Mononuclear cell (primary cell): ENCODE results near the gene MPZL2. TPM values are rescaled to one million over a fixed set of nuclear protein-coding genes. Genes with fewer than 3 reads are reported as not detected.

ENCODE experiments used
- H3K27me3 ChIP-seq: 2 replicates; pipeline ENCODE4 v1.6.0; 2011; ENCODE audit warnings: low read length, control low read depth; ENCODE audit not compliant: insufficient read depth
- H3K4me1 ChIP-seq: 2 replicates; pipeline ENCODE4 v1.5.1; 2011; ENCODE audit warnings: mild to moderate bottlenecking, low read length, control low read depth; ENCODE audit not compliant: insufficient read depth
- H3K4me3 ChIP-seq: 2 replicates; pipeline ENCODE4 v1.5.1; 2011; ENCODE audit warnings: mild to moderate bottlenecking, low read length, moderate library complexity
- H3K9me3 ChIP-seq: 2 replicates; pipeline ENCODE4 v1.5.1; 2011; ENCODE audit warnings: low read depth, mild to moderate bottlenecking, control low read depth, low read length
- total RNA-seq: library from RNA; depleted of rRNA; stranded (reverse); fragments of >200 nt; gene quantifications from one replicate; pipeline ENCODE4 v1.2.3, GENCODE V29; 2012

Gene MPZL2
- total RNA-seq, 1 donor, result 1.5 TPM

DNA sequence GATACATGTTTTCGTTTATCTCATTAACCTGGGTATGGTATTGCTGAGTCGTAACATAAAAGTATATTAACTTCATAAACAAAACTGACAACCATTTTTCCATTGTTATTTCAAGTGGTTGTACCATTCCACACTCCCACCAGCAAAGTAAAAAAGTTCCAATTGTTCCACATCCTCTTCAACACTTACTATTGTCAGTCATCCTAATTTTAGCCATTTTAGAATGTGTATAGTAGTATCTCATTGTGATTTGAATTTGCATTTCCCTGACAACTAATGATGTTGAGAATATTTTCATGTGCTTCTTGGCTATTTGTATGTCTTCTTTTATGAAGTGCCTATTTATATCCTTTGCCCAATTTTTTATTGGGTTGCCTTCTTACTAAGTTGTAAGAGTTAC lies 30.0 kb upstream of the MPZL2 start:
- Histone ChIP-seq H3K4me3 (no peak overlapping the region), H3K27me3 (no peaks in the 10 kb centered on the region), H3K9me3 (no peaks in the 10 kb centered on the region), H3K4me1 (peaks cover 20% of the 10 kb centered on the region)

DNA sequence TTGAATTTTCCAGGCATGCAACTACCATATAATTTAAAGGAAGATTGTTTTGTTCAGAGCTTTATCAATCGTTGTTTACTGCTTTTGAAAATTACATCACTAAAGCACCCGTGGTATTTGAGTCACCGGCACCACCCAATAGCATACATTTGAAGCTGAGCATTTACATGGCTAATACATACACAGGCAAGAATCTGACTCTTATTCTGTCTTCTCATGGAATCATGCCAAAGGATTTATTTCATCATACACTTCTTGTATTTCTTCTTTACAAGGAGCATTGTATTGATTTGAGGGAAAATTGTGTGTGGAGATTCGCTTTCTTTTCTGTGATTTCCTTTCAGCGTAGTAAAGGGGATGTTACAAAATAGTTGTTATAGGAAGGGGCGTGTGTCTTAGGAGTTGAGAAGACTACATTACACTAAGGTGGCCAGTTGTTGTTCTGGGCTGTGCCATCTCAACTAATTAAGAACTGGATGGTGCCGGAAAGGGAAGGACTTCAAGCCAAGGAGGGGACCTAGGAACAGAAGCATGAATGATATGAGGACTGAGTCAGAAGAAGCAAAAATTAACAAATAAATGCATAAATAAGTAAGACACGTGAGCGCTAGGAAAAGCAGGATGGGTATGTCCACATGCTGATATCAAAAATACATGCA lies 27.5 kb upstream of the MPZL2 start:
- no peaks in the 10 kb centered on the region for H3K27me3 ChIP-seq
- no peaks in the 10 kb centered on the region for H3K9me3 ChIP-seq
- peaks cover 20% of the 10 kb centered on the region for H3K4me1 ChIP-seq
- no peak overlapping the region for H3K4me3 ChIP-seq

DNA sequence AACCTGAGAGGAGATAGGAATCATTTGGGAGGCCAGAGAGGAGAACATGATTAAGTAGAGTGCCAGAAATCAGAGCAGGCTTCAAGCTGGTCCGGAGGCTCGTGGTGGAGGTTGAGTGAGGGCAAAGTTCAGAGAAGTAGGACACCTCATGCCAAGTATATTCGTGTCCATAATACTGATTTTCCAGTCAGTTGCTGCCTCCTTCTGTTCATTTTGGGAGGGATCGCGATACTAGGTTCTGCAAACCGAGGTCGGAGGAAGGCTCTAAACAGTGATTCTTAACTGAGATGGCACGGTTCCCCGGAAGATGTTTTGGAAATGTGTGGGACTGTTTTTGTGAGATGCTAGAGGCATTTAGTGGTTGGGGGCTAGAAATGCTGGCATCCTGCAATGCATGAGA lies 26.8 kb upstream of the MPZL2 start:
- Histone ChIP-seq H3K9me3 (no peaks in the 10 kb centered on the region), H3K4me3 (no peak overlapping the region), H3K4me1 (peaks cover 15% of the 10 kb centered on the region), H3K27me3 (no peaks in the 10 kb centered on the region)

DNA sequence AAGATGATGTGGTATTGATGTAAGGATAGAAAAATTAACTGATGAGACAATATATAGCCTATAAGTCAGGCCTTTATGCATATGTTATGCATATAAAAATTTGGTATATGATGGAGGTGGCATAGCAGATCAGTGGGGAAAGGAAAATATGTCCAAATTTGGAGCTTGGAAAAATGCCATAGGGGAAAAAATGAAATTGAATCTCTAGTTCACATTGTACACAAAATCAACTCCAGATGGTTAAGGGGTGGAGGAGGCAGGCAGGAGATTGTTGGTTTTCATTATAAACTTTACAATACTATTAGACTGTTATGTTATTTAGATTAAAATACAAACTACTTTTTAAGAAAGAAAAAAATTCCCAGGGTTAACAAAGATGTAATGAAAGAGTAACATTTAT lies 25.3 kb upstream of the MPZL2 start:
- H3K4me1 ChIP-seq, result peaks cover 14% of the 10 kb centered on the region
- no peak overlapping the region for H3K4me3 ChIP-seq
- no peaks in the 10 kb centered on the region for H3K27me3 ChIP-seq
- no peaks in the 10 kb centered on the region for H3K9me3 ChIP-seq

DNA sequence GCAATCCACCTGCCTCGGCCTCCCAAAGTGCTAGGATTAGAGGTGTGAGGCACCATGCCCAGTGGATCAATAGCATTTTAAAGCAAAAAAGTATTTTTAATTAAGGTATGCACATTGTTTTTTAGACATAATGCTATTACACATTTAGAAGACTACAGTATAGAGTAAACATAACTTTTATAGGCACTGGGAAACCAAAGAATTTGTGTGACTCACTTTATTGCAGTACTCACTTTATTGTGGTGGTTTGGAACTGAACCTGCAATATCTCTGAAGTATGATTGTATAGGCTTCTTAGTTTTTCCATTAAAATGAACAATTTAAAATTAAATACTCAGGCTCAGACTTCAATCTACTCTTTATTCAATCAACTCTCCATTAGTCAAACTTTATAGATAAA lies 22.9 kb upstream of the MPZL2 start:
- Histone ChIP-seq H3K4me3 (no peak overlapping the region), H3K4me1 (peaks cover 11% of the 10 kb centered on the region), H3K27me3 (no peaks in the 10 kb centered on the region), H3K9me3 (no peaks in the 10 kb centered on the region)

DNA sequence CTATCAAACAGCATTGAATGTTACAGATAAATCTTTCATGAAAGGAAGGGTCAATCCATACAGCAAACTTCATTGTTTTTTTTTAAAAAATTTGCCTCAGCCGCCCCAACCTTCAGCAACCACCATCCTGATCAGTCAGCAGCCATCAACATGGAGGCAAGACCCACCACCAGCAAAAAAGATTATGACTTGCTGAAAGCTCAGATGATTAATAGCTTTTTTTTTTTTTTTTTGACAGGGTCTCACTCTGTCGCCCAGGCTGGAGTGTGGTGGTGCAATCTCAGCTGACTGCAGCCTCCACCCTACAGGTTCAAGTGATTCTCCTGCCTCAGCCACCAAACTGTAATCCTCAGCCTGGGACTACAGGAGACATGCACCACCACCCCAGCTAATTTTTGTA lies 22.4 kb upstream of the MPZL2 start:
- H3K4me1 ChIP-seq, result peaks cover 7% of the 10 kb centered on the region
- no peaks in the 10 kb centered on the region for H3K27me3 ChIP-seq
- H3K9me3 ChIP-seq, result no peaks in the 10 kb centered on the region
- no peak overlapping the region for H3K4me3 ChIP-seq

DNA sequence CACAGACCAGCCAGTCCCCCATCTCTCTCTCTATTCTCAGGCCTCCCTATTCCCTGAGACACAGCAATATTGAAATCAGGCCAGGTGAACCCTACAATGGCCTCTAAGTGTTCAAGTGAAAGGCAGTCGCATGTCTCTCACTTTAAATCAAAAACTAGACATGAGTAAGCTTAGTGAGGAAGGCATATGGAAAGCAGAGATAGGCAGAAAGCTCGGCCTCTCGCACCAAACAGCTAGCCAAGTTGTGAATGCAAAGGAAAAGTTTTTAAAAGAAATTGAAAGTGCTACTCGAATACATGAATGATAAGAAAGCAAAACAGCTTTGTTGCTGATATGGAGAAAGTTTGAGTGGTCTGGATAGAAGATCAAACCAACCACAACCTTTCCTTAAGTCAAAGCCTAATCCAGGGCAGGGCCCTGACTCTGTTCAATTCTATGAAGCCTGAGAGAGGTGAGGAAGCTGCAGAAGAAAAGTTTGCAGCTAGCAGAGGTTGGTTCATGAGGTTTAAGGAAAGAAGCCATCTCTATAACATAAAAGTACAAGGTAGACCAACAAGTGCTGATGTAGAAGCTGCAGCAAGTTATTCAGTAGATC lies 19.8 kb upstream of the MPZL2 start:
- H3K9me3 ChIP-seq, result no peaks in the 10 kb centered on the region
- H3K27me3 ChIP-seq, result no peaks in the 10 kb centered on the region
- peaks cover 4% of the 10 kb centered on the region for H3K4me1 ChIP-seq
- H3K4me3 ChIP-seq, result no peak overlapping the region

DNA sequence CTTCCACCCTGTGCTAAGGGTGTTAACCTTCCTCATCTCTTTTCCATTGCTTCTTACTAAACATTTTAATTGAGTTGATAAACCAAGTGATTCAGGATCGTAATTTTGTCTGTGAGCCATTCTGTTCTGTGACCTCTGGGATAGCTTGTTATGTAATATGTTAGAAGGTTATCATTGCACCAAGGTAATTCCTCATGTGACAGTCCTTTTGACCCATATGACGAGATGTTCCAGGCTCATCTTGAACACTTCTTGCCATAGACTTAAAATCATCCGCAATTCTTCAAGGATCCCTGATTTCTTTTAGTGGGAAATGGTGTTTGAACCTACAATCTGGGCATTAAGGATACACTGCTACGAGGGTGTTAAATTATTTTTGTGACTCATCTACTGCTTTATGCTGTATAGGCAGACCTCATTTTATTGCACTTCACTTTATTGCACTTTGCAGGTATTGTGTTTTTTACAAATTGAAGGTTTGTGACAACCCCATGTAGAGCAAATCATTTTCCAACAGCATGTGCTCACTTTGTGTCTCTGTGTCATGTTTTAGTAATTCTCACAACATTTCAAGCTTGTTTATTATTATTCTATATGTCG lies 19.0 kb upstream of the MPZL2 start:
- no peaks in the 10 kb centered on the region for H3K9me3 ChIP-seq
- peaks cover 4% of the 10 kb centered on the region for H3K4me1 ChIP-seq
- H3K27me3 ChIP-seq, result no peaks in the 10 kb centered on the region
- H3K4me3 ChIP-seq, result no peak overlapping the region

DNA sequence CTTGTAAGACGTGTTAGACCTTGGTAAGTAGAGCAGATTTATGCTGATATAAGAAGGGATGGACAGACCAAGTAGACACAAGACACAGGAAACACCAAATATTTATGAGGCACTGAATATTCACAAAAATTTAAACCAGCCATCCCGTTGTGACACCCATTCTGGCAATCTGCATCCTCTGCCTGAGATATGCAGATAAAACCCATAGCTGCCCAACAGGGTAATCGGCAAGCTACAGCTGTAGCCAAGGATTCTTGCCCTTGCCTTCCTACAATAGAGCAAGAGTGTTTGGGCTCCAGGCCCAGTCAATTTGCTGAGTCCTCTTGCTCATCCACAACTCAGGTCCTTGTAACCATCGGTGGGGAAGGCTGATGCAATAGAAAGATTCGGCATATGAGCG lies 18.5 kb upstream of the MPZL2 start:
- Histone ChIP-seq H3K27me3 (no peaks in the 10 kb centered on the region), H3K4me1 (peaks cover 4% of the 10 kb centered on the region), H3K4me3 (no peak overlapping the region), H3K9me3 (no peaks in the 10 kb centered on the region)

DNA sequence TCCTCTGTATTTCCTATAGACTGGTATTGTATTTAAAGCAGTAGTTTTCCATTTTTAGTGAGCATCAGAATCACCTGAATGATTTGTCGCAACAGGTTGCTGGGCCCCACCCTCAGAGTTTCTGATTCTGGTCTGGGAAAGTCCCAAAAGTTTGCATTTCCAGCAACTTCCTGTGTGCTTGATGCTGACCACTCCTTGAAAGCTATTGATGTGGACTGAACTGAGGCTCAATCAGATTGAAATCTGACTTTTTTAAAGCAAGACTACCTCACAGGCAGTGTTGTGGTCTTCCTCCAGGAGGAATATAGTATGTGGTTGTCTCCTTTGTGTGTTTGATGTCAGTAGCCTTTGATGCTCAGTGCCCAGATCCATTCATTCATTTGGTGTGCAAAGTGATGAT lies 17.2 kb upstream of the MPZL2 start:
- Histone ChIP-seq H3K4me1 (peaks cover 4% of the 10 kb centered on the region), H3K9me3 (no peaks in the 10 kb centered on the region), H3K27me3 (no peaks in the 10 kb centered on the region), H3K4me3 (no peak overlapping the region)

DNA sequence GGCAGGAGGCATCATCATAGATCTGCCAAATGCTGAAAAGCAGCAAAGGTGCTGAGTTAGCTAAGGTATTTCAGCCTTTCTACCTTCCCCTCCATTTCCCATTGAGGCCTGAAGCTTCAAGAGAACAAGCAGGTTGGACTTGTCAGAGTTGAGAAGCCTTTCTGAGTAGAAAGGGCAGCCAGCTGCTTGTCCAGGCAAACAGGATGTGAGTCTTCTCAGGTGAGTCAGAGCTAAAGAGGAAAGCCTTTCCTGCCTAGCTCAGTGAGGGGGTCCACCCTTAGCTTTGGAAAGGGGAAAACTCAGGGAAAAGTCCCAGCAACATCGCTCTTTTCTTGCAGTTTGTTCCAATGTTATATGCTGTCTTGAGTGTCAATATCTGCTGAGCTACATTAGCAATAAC lies 13.2 kb upstream of the MPZL2 start:
- H3K9me3 ChIP-seq, result no peaks in the 10 kb centered on the region
- peaks cover 4% of the 10 kb centered on the region for H3K4me1 ChIP-seq

DNA sequence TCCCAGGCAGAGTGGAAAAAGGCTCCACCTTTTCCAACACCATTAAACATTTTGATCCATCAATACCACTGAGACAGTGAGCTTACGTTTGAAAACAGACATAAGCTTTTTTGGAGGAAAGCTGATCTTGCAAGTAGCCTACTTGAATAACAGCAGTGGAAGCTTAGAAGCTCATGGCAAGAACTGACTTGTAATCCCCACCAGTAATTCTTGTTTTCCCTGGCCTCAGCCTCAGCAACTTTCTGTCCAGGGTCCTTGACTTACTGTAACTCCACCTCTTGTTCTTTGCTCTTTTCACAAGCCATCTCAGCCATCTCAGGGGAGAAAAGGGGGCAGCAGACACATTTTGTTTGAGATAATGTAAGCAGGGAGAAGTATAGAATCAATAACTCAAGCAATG lies 12.3 kb upstream of the MPZL2 start:
- Histone ChIP-seq H3K4me3 (no peak overlapping the region), H3K9me3 (no peaks in the 10 kb centered on the region), H3K4me1 (peaks cover 3% of the 10 kb centered on the region), H3K27me3 (no peaks in the 10 kb centered on the region)

More for the DNA sequence above, 13.2 kb upstream of the MPZL2 start:
- Histone ChIP-seq H3K27me3 (no peaks in the 10 kb centered on the region), H3K4me3 (no peak overlapping the region)

DNA sequence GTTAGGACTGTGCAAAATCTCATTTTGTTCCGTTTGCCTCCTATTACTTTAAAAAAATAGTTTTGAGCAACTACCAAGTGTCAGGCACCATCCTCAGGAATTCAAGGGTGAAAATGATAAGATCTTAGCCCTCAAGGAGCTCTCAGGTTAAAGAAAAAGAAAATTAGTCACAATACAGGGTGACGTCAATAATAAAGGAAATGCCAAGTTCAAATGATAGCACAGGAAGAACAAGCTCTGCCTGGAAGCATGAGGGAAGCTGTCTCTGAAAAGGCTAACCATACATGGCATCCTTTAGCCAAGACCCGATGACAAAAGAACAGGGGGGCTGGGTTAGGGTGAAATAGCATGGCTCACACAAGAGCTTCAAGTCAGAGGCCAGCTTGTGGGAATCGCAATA lies 11.1 kb upstream of the MPZL2 start:
- Histone ChIP-seq H3K4me1 (no peaks in the 10 kb centered on the region), H3K27me3 (no peaks in the 10 kb centered on the region), H3K4me3 (no peak overlapping the region), H3K9me3 (no peaks in the 10 kb centered on the region)

DNA sequence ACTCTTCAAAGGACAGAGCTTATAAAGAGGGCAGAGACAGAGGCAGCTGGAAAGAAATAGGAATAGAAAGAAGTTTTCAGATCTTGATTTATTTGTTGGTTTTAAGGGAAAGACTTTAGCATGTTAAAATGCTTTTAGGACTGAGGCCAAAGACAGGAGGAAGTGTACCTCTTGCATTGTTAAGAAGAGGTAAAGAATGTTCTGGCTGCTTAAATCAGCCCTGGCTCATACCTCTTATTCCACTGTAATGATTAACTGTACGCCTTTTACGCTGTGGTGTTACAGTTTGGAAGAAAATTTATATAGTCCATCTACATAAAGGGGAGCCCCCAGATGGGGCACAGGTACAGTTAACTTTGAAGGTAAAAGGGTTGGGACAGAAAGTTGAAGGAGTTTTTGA lies 10.1 kb upstream of the MPZL2 start:
- Histone ChIP-seq H3K27me3 (no peaks in the 10 kb centered on the region), H3K9me3 (no peaks in the 10 kb centered on the region), H3K4me1 (no peaks in the 10 kb centered on the region), H3K4me3 (no peak overlapping the region)

DNA sequence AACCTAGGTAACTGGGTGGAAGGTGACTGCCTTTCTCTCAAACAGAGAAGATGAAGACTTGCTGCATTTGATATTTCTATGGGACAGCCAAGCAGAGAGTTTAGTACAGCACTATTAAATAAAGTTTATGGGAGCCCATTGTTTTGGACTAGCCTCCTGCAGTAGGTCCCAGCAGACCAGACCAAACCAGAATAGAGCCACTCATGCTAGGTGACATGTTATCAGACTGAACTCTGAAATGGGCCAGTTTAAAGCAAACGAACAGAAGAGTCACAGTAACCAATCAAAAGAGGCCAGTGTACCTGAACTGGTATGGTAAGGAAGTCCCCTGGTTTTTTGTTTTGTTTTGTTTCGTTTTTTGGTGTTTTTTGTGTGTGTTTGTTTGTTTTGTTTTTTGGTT lies 7.9 kb upstream of the MPZL2 start:
- Histone ChIP-seq H3K4me3 (no peak overlapping the region), H3K4me1 (no peaks in the 10 kb centered on the region), H3K27me3 (peaks cover 3% of the 10 kb centered on the region), H3K9me3 (no peaks in the 10 kb centered on the region)

DNA sequence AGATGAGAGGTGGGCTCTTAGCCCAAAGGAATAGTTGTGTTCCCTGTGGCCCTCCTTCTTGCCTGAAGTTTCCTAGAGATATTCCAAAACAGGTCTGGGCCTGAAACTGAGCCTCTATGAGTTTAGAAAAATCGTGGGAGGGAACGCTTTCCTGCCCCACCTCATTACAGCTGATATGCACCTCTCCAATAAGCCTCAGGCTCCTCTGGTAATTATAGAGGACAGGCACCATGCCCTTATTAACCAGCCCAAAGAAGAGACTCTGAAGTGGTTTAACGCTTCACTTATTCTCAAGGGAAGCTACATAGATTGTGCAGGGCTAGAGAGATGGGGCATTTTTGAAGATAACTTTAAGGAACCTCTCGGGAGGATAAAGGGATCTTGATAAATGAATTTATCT lies 3.4 kb upstream of the MPZL2 start:
- no peaks in the 10 kb centered on the region for H3K9me3 ChIP-seq
- H3K27me3 ChIP-seq, result peaks cover 7% of the 10 kb centered on the region
- no peak overlapping the region for H3K4me3 ChIP-seq
- peaks cover 25% of the 10 kb centered on the region for H3K4me1 ChIP-seq
